HepG2 (cell line): Measurements from ENCODE around the gene IL12A. TPM values are rescaled to one million over a fixed set of nuclear protein-coding genes. Genes with fewer than 3 reads are reported as not detected.

Experiments
- ATAC-seq: fragments of 200-7000 bp; cut with Tn5 transposase; 3 replicates; pipeline ENCODE4 v1.9.1; 2020; ENCODE audit warnings: mild to moderate bottlenecking, moderate library complexity
- BruUV-seq: library from RNA; stranded (reverse); fragments of 400-500 nt; replicated peaks from 2 replicates; lab custom pipeline; 2021; lab: Mats Ljungman, UMichigan
- CTCF ChIA-PET: fragments of 300-600 bp; formaldehyde crosslinking; extraction: SDS; loops from one replicate; lab custom pipeline; 2021; ENCODE audit warnings: low total read pairs, inconsistent platforms, low intra/inter-chr PET ratio; lab: Yijun Ruan, JAX
- POLR2A ChIA-PET: fragments of 350-600 bp; sonication (Branson Sonifier 250); formaldehyde crosslinking; loops from one replicate; lab custom pipeline; 2020; ENCODE audit warnings: antibody characterized with exemption, inconsistent platforms; lab: Yijun Ruan, JAX
- DNase-seq: peaks from one replicate; pipeline ENCODE4 v3.0.0-alpha.2; 2015; ENCODE audit warnings: low spot score
- FAIRE-seq: peaks from 3 replicates; lab custom pipeline; 2011; peaks lifted over from hg19 to GRCh38; lab: Jason Lieb, UNC
- H2AFZ ChIP-seq: one replicate; pipeline ENCODE4 v1.6.1; 2011; ENCODE audit warnings: low read length, inconsistent platforms
- H3K27ac ChIP-seq: fragments of 300-600 bp; 3 replicates; pipeline ENCODE4 v1.8.0; 2011; ENCODE audit warnings: mixed run types, mild to moderate bottlenecking, mixed read lengths, low read length, inconsistent platforms; ENCODE audit not compliant: insufficient read depth; ENCODE audit errors: extremely low read length
- H3K27me3 ChIP-seq, 2 experiments: fragments of 200-600 bp in 1 of 2; 2 replicates in 1 of 2; 3 replicates in 1 of 2; pipeline versions ENCODE4 v1.6.0 to v1.8.0; 2011; ENCODE audit warnings: low read length in 2 of 2, mild to moderate bottlenecking in 2 of 2, moderate library complexity in 2 of 2, inconsistent platforms in 1 of 2; ENCODE audit not compliant: insufficient read depth in 2 of 2, control insufficient read depth in 1 of 2
- H3K36me3 ChIP-seq, 2 experiments: fragments of 200-600 bp in 1 of 2; replicated peaks in 1 of 2; 2 replicates in 1 of 2; 3 replicates in 1 of 2; pipeline versions ENCODE4 v1.5.1 to v1.8.0; 2011; ENCODE audit warnings: low read length in 2 of 2, inconsistent platforms in 1 of 2; ENCODE audit not compliant: insufficient read depth in 2 of 2, control insufficient read depth in 1 of 2
- H3K4me1 ChIP-seq: 2 replicates; pipeline ENCODE4 v1.5.1; 2012; ENCODE audit warnings: low read length, inconsistent platforms; ENCODE audit not compliant: insufficient read depth
- H3K4me2 ChIP-seq: 2 replicates; pipeline ENCODE4 v1.6.0; 2011; ENCODE audit warnings: low read depth, low read length, inconsistent platforms
- H3K4me3 ChIP-seq, 3 experiments: fragments of 200-600 bp in 1 of 3; sonication (generic), shearing (Covaris generic) in 1 of 3; replicated peaks in 1 of 3; 2 replicates each; pipeline ENCODE4 v1.5.1; 2011 to 2016; ENCODE audit warnings: low read length in 3 of 3, inconsistent platforms in 2 of 3, low read depth in 2 of 3, mild to moderate bottlenecking in 2 of 3, control low read depth in 1 of 3, mixed read lengths in 1 of 3; ENCODE audit not compliant: insufficient read depth in 1 of 3
- H3K79me2 ChIP-seq: one replicate; pipeline ENCODE4 v1.6.1; 2011; ENCODE audit warnings: low read length, inconsistent platforms; ENCODE audit not compliant: insufficient read depth
- H3K9ac ChIP-seq: 2 replicates; pipeline ENCODE4 v1.6.0; 2011; ENCODE audit warnings: mild to moderate bottlenecking, low read depth, low read length, inconsistent platforms; ENCODE audit not compliant: insufficient read depth
- H3K9me3 ChIP-seq: 2 replicates; pipeline ENCODE4 v1.5.1; 2012; ENCODE audit warnings: mild to moderate bottlenecking, low read length
- H4K20me1 ChIP-seq: 2 replicates; pipeline ENCODE4 v1.6.0; 2011; ENCODE audit warnings: inconsistent platforms, mild to moderate bottlenecking, low read length, moderate library complexity; ENCODE audit not compliant: insufficient read depth
- CREB1 ChIP-seq, 2 experiments: fragments of 450-650 bp in 1 of 2; IDR thresholded peaks; 2 replicates each; pipeline ENCODE4 v1.6.1; 2016 to 2017; ENCODE audit warnings: control low read depth in 1 of 2, mild to moderate bottlenecking in 1 of 2, missing compliant biosample characterization in 1 of 2, missing genetic modification characterization in 1 of 2
- DNMT3B ChIP-seq: conservative IDR thresholded peaks from 2 replicates; pipeline ENCODE4 v1.6.1; 2016; ENCODE audit warnings: missing biosample characterization, control low read depth
- DZIP1 ChIP-seq: sonication (generic); formaldehyde crosslinking; IDR thresholded peaks from 2 replicates; pipeline ENCODE4 v1.5.0; 2020; ENCODE audit warnings: mild to moderate bottlenecking, missing genetic modification reagents
- FOSL2 ChIP-seq: sonication (generic); formaldehyde crosslinking; IDR thresholded peaks from 2 replicates; pipeline ENCODE4 v1.4.0; 2020; ENCODE audit warnings: missing genetic modification reagents
- HMG20A ChIP-seq: IDR thresholded peaks from 2 replicates; pipeline ENCODE4 v1.6.1; 2016; ENCODE audit warnings: borderline replicate concordance
- NKX3-1 ChIP-seq: sonication (generic); formaldehyde crosslinking; IDR thresholded peaks from 2 replicates; pipeline ENCODE4 v1.5.0; 2020; ENCODE audit warnings: missing genetic modification reagents
- NR2F6 ChIP-seq, 2 experiments: IDR thresholded peaks; 2 replicates each; pipeline ENCODE4 v1.6.1; 2016; ENCODE audit warnings: antibody characterized with exemption in 1 of 2, mild to moderate bottlenecking in 1 of 2
- ZMYM3 ChIP-seq: sonication (generic); formaldehyde crosslinking; IDR thresholded peaks from 2 replicates; pipeline ENCODE4 v1.5.1; 2020; ENCODE audit warnings: mild to moderate bottlenecking, missing genetic modification reagents
- WGBS: methylation state at CpG from one replicate; pipeline ENCODE4 v1.1.6; 2017; ENCODE audit warnings: low lambda C conversion rate; 5-methylcytosine and 5-hydroxymethylcytosine counted together
- in situ Hi-C: cut with HindIII; loops from 2 replicates; pipeline ENCODE4 v1.10.0; 2017; ENCODE audit warnings: low pct_unique_long_range_greater_than_20kb; ENCODE audit not compliant: extremely low pct_ligation_motif_present
- intact Hi-C: fragments of 100-400 bp; cut with micrococcal nuclease; formaldehyde crosslinking; loops from one replicate; pipeline ENCODE4 v1.10.0; 2022; ENCODE audit not compliant: unreplicated experiment
- polyA plus RNA-seq, 8 experiments: library from polyadenylated mRNA; depleted of rRNA in 3 of 8; stranded (reverse) in 7 of 8; unstranded in 1 of 8; fragments of >200 nt; fragmentation: Illumina TruSeq in 4 of 8; extraction: Trizol in 4 of 8; gene quantifications; 2 replicates each; pipeline versions ENCODE4 v1.2.1 to v1.2.3, GENCODE V29; 2011 to 2016; ENCODE audit warnings: low read depth in 4 of 8, missing spikeins in 1 of 8, mixed read lengths in 1 of 8; ENCODE audit not compliant: insufficient read depth in 1 of 8
- total RNA-seq, 5 experiments: library from RNA; depleted of rRNA; stranded (reverse); fragments of >200 nt; fragmentation: Illumina TruSeq; extraction: Trizol; gene quantifications; 2 replicates each; pipeline ENCODE4 v1.2.3, GENCODE V29; 2016; ENCODE audit warnings: low read depth in 1 of 5
- TF ChIP-seq, protein P1 (sequence below): sonication (generic); formaldehyde crosslinking; IDR thresholded peaks from 2 replicates; pipeline ENCODE4 v1.5.0; 2020; ENCODE audit warnings: mild to moderate bottlenecking, missing genetic modification reagents
- TF ChIP-seq, protein P2 (sequence below): sonication (generic); formaldehyde crosslinking; IDR thresholded peaks from 2 replicates; pipeline ENCODE4 v1.5.1; 2020; ENCODE audit warnings: mild to moderate bottlenecking, moderate library complexity, missing genetic modification reagents

The IL12A gene
- total and polyA plus RNA-seq, 2 of the 13 experiments (the other 11 are each of a cell fraction or from before 2014, with no cell fraction given) = 0.36 to 1.1 TPM

GRCh38 chr3:159941038-159942000 is 47.3 kb upstream of the IL12A start:
- Histone ChIP-seq H3K4me2 (no peak overlapping the region), H3K9ac (no peak overlapping the region), H3K79me2 (no peaks in the 10 kb centered on the region), H3K27ac (no peak overlapping the region), H3K36me3 (no peaks in the 10 kb centered on the region), H3K4me3 (no peak overlapping the region), H4K20me1 (no peaks in the 10 kb centered on the region), H3K27me3 (no peaks in the 10 kb centered on the region), H2AFZ (no peak overlapping the region), H3K9me3 (no peaks in the 10 kb centered on the region), H3K4me1 (no peaks in the 10 kb centered on the region)
- WGBS = 29% methylated on average over 6 of the region's 6 CpGs
- BruUV-seq = no TSS peak
- TF ChIP-seq DZIP1 (CRISPR knock-in tag) (no peak), FOSL2 (0 out of 2 replicates have a peak, but pooled peaks have one; percentile 23)
- CTCF ChIA-PET = no interaction called here
- POLR2A ChIA-PET = no interaction called here
- DNase-seq = no peak
- no peak for ATAC-seq
- in situ Hi-C loops = no loop called here
- FAIRE-seq = no peak
- intact Hi-C loops = no loop called here

DNA sequence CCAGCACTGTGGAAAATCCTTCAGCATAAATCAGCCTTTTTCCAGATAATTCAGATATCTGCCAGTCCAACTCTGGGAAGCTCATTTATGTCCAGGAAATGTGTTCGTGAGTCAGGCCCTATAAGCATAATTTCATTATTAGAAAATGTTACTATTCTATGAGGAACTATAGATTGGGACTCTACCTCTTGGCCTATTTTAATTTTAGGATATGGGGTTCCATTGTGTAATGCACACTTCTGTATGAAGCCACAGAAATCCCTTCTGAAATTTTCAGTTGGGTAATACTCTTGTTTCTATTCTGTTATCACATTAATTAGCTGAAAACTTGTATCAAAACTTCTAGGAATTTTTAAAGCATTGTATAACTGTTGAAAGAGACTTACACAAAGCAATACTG is 43.9 kb upstream of the IL12A start:
- Histone ChIP-seq H3K4me1 (no peaks in the 10 kb centered on the region), H4K20me1 (no peaks in the 10 kb centered on the region), H3K4me3 (no peak overlapping the region), H3K27me3 (no peaks in the 10 kb centered on the region), H3K9me3 (no peaks in the 10 kb centered on the region), H3K4me2 (no peak overlapping the region), H2AFZ (no peak overlapping the region), H3K27ac (no peak overlapping the region), H3K79me2 (no peaks in the 10 kb centered on the region), H3K36me3 (no peaks in the 10 kb centered on the region), H3K9ac (no peak overlapping the region)
- ATAC-seq (no peak), DNase-seq (no peak), FAIRE-seq (no peak)
- BruUV-seq = no TSS peak
- ChIA-PET CTCF (no interaction called here), POLR2A (no interaction called here)
- intact Hi-C loops = no loop called here
- in situ Hi-C loops = no loop called here
- 0% methylated on average over 1 of the region's 1 CpG for WGBS
- TF ChIP-seq DNMT3B (CRISPR knock-in tag) (no peak), CREB1 (IDR thresholded peaks at IDR 0.05) (no peak), CREB1 (CRISPR knock-in tag; IDR thresholded peaks at IDR 0.05) (no peak), NR2F6 (IDR thresholded peaks at IDR 0.05) (no peak), NR2F6 (CRISPR knock-in tag; IDR thresholded peaks at IDR 0.05) (no peak), ZMYM3 (CRISPR knock-in tag) (no peak), HMG20A (CRISPR knock-in tag) (no peak), NKX3-1 (CRISPR knock-in tag) (no peak)
- TF ChIP-seq, protein P1, sequence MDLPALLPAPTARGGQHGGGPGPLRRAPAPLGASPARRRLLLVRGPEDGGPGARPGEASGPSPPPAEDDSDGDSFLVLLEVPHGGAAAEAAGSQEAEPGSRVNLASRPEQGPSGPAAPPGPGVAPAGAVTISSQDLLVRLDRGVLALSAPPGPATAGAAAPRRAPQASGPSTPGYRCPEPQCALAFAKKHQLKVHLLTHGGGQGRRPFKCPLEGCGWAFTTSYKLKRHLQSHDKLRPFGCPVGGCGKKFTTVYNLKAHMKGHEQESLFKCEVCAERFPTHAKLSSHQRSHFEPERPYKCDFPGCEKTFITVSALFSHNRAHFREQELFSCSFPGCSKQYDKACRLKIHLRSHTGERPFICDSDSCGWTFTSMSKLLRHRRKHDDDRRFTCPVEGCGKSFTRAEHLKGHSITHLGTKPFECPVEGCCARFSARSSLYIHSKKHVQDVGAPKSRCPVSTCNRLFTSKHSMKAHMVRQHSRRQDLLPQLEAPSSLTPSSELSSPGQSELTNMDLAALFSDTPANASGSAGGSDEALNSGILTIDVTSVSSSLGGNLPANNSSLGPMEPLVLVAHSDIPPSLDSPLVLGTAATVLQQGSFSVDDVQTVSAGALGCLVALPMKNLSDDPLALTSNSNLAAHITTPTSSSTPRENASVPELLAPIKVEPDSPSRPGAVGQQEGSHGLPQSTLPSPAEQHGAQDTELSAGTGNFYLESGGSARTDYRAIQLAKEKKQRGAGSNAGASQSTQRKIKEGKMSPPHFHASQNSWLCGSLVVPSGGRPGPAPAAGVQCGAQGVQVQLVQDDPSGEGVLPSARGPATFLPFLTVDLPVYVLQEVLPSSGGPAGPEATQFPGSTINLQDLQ = no peak
- TF ChIP-seq, protein P2, sequence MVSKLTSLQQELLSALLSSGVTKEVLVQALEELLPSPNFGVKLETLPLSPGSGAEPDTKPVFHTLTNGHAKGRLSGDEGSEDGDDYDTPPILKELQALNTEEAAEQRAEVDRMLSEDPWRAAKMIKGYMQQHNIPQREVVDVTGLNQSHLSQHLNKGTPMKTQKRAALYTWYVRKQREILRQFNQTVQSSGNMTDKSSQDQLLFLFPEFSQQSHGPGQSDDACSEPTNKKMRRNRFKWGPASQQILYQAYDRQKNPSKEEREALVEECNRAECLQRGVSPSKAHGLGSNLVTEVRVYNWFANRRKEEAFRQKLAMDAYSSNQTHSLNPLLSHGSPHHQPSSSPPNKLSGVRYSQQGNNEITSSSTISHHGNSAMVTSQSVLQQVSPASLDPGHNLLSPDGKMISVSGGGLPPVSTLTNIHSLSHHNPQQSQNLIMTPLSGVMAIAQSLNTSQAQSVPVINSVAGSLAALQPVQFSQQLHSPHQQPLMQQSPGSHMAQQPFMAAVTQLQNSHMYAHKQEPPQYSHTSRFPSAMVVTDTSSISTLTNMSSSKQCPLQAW (CRISPR knock-in tag) = no peak
